ENCODE measurements around the gene ZNG1B. TPM values are rescaled to one million over a fixed set of nuclear protein-coding genes. Genes with fewer than 3 reads are reported as not detected.

The ZNG1B gene
- total RNA-seq, 1 experiment from 2014 or later, result 64.3 TPM

Other genes starting within 250 kb of the ZNG1B start
- gene PAX8, start 158.8 kb upstream of the ZNG1B start, total RNA-seq (2014; rRNA removed; shearing (Covaris generic)), result 0.08 TPM in 1 of 2 replicates, not detected in the other
- gene FOXD4L1, start 61.0 kb downstream of the ZNG1B start, total RNA-seq (2014; rRNA removed; shearing (Covaris generic)), result not detected in 2 replicates
- 4.5 and 6.4 TPM in 2 replicates for gene RABL2A, start 189.6 kb downstream of the ZNG1B start, total RNA-seq (2014; rRNA removed; shearing (Covaris generic))

Data from H4 (cell line).